ENCODE data around the gene FAM110A.
"Not testable (repeated sequence)": the region's sequence is repeated elsewhere in the genome, so short reads cannot be mapped to it uniquely, and the experiment has no call there.

The FAM110A gene

GRCh38 chr20:873875-874607, 40.5 kb downstream of the FAM110A start:
- DNase-seq (ENCODE audit: low spot score) = no peak

GRCh38 chr20:875115-875514, 41.6 kb downstream of the FAM110A start:
- DNase-seq (ENCODE audit: low spot score) = no peak

GRCh38 chr20:877814-878213, 44.3 kb downstream of the FAM110A start:
- no peak for DNase-seq (ENCODE audit: low spot score)

GRCh38 chr20:878511-879307, 45.2 kb downstream of the FAM110A start:
- DNase-seq (ENCODE audit: low spot score) = peak; percentile 65

- DNase-seq (ENCODE audit: low spot score) = no peak
Measured at GRCh38 chr20:879626-880025, 46.1 kb downstream of the FAM110A start.

GRCh38 chr20:881051-881782, 47.7 kb downstream of the FAM110A start:
- peak; percentile 44 for DNase-seq (ENCODE audit: low spot score)

GRCh38 chr20:881783-882144, 48.2 kb downstream of the FAM110A start:
- no peak for DNase-seq (ENCODE audit: low spot score)

GRCh38 chr20:884983-885952, 51.8 kb downstream of the FAM110A start:
- no peak for DNase-seq (ENCODE audit: low spot score)

- DNase-seq (ENCODE audit: low spot score) = no peak
Measured at GRCh38 chr20:887137-887536, 53.6 kb downstream of the FAM110A start.

- DNase-seq (ENCODE audit: low spot score) = no peak
Measured at GRCh38 chr20:888057-888456, 54.5 kb downstream of the FAM110A start.

GRCh38 chr20:889106-889505, 55.6 kb downstream of the FAM110A start:
- no peak for DNase-seq (ENCODE audit: low spot score)

GRCh38 chr20:889932-890463, 56.5 kb downstream of the FAM110A start:
- no peak for DNase-seq (ENCODE audit: low spot score)

- no peak for DNase-seq (ENCODE audit: low spot score)
Measured at GRCh38 chr20:890666-891057, 57.1 kb downstream of the FAM110A start.

GRCh38 chr20:891058-891705, 57.7 kb downstream of the FAM110A start:
- DNase-seq (ENCODE audit: low spot score) = no peak

- no peak for DNase-seq (ENCODE audit: low spot score)
Measured at GRCh38 chr20:891706-892080, 58.2 kb downstream of the FAM110A start.

- not testable (repeated sequence) for DNase-seq (ENCODE audit: low spot score)
Measured at GRCh38 chr20:892371-892770, 58.9 kb downstream of the FAM110A start.
